ENCODE measurements around the gene PROS1.
"Not testable (repeated sequence)": the region's sequence is repeated elsewhere in the genome, so short reads cannot be mapped to it uniquely, and the experiment has no call there.

GRCh38 chr3:93878250-93879017 is 95.3 kb downstream of the PROS1 start:
- not testable (repeated sequence) for TF ChIP-seq CTCF (conservative IDR thresholded peaks at IDR 0.05 in 1 of 2, IDR thresholded peaks at IDR 0.05 in 1 of 2; ENCODE audit: low read depth in 1 of 2, low read length in 2 of 2); EZH2 (IDR thresholded peaks at IDR 0.05; ENCODE audit: low read length, missing control alignments)

Measured in fibroblast of lung (primary cell).